Endodermal cell (in vitro differentiated cells): ENCODE measurements around the gene TMEM150A. TPM values are rescaled to one million over a fixed set of nuclear protein-coding genes. Genes with fewer than 3 reads are reported as not detected.

Source experiments
- DNase-seq: peaks from one replicate; pipeline ENCODE4 v3.0.0-alpha.2; 2017
- H3K27ac ChIP-seq: 2 replicates; pipeline ENCODE4 v1.5.1; 2013; ENCODE audit warnings: mild to moderate bottlenecking, low read depth, low read length, moderate library complexity
- H3K27me3 ChIP-seq: 2 replicates; pipeline ENCODE4 v1.6.1; 2013; ENCODE audit warnings: mild to moderate bottlenecking, low read length, moderate library complexity; ENCODE audit not compliant: insufficient read depth, control insufficient read depth, poor library complexity, severe bottlenecking
- H3K36me3 ChIP-seq: 2 replicates; pipeline ENCODE4 v1.7.0; 2013; ENCODE audit warnings: mild to moderate bottlenecking, low read length, moderate library complexity; ENCODE audit not compliant: control insufficient read depth, insufficient read depth
- H3K4me1 ChIP-seq: one replicate; pipeline ENCODE4 v1.7.0; 2013; ENCODE audit warnings: low read length; ENCODE audit not compliant: control insufficient read depth, insufficient read depth
- H3K4me3 ChIP-seq: 2 replicates; pipeline ENCODE4 v1.5.1; 2013; ENCODE audit warnings: mild to moderate bottlenecking, low read length, moderate library complexity
- H3K9ac ChIP-seq: 2 replicates; pipeline ENCODE4 v1.6.1; 2013; ENCODE audit warnings: mild to moderate bottlenecking, low read length, moderate library complexity; ENCODE audit not compliant: poor library complexity, severe bottlenecking; ENCODE audit errors: extremely low read depth
- H3K9me3 ChIP-seq: 2 replicates; pipeline ENCODE4 v1.6.1; 2013; ENCODE audit warnings: mild to moderate bottlenecking, low read length, moderate library complexity; ENCODE audit not compliant: control insufficient read depth
- H3K27ac Mint-ChIP-seq: 2 replicates; pipeline ENCODE4 v1.8.0; 2020; ENCODE audit warnings: mixed read lengths
- H3K27me3 Mint-ChIP-seq: 2 replicates; pipeline ENCODE4 v1.8.0; 2021; ENCODE audit warnings: mild to moderate bottlenecking, mixed read lengths; ENCODE audit not compliant: insufficient read depth
- H3K36me3 Mint-ChIP-seq: 2 replicates; pipeline ENCODE4 v1.8.0; 2020; ENCODE audit warnings: low read depth, mixed read lengths
- H3K4me1 Mint-ChIP-seq: 2 replicates; pipeline ENCODE4 v1.8.0; 2020; ENCODE audit warnings: mixed read lengths
- H3K4me3 Mint-ChIP-seq: 2 replicates; pipeline ENCODE4 v1.8.0; 2020; ENCODE audit warnings: mild to moderate bottlenecking, moderate library complexity, mixed read lengths
- H3K9me3 Mint-ChIP-seq: 2 replicates; pipeline ENCODE4 v1.8.0; 2020; ENCODE audit warnings: mild to moderate bottlenecking, mixed read lengths
- CTCF ChIP-seq: fragments of 200-600 bp; sonication (generic); conservative IDR thresholded peaks from 2 replicates; pipeline ENCODE4 v1.5.0; 2021; ENCODE audit warnings: antibody characterized with exemption, mild to moderate bottlenecking
- WGBS, 2 experiments: methylation state at CpG; one replicate each; pipeline versions ENCODE4 v1.1.5 to v1.1.7; 2013; ENCODE audit warnings: missing lambda C conversion rate in 2 of 2, mixed read lengths in 1 of 2; ENCODE audit not compliant: insufficient coverage in 1 of 2, insufficient read length in 1 of 2; 5-methylcytosine and 5-hydroxymethylcytosine counted together
- total RNA-seq, 2 donors: library from RNA; stranded (reverse); fragmentation: NEBNext Ultra II Directional in 1 of 2; extraction: Animal tissue kit (Norgen Biotek cat#: 25700) in 1 of 2; gene quantifications; 2 replicates in 1 of 2; 3 replicates in 1 of 2; pipeline ENCODE4 v1.2.1, GENCODE V29; 2021

TMEM150A gene
- total RNA-seq, 2 donors from 2014 or later: 23.8 to 32.2 TPM

GRCh38 chr2:85596026-85596333 lies 6.5 kb downstream of the TMEM150A start:
- Mint-ChIP-seq H3K9me3 (no peaks in the 10 kb centered on the region), H3K27me3 (no peaks in the 10 kb centered on the region), H3K27ac (peak overlapping the region; percentile 95), H3K4me1 (peaks cover 21% of the 10 kb centered on the region), H3K36me3 (peaks cover 26% of the 10 kb centered on the region), H3K4me3 (peak overlapping the region; percentile 99)
- Histone ChIP-seq H3K27me3 (no peaks in the 10 kb centered on the region), H3K4me1 (peaks cover 8% of the 10 kb centered on the region), H3K9ac (peak overlapping the region; percentile 75), H3K9me3 (no peaks in the 10 kb centered on the region), H3K27ac (no peak overlapping the region), H3K4me3 (peak overlapping the region; percentile 91), H3K36me3 (peaks cover 30% of the 10 kb centered on the region)
- 9 to 21% methylated on average over 5 to 10 of the region's 10 CpGs for WGBS, 2 experiments
- DNase-seq: no peak
- no peak for TF ChIP-seq CTCF

GRCh38 chr2:85595301-85596025 lies 7.0 kb downstream of the TMEM150A start, which contains the start of gene RNF181:
Gene RNF181 (plus strand): TSS chr2:85595745. CDS start chr2:85595764, 19 bp downstream.
- Histone ChIP-seq H3K27me3 (no peaks in the 10 kb centered on the region), H3K9me3 (no peaks in the 10 kb centered on the region), H3K27ac (peak within 1 kb of the TSS; percentile 65), H3K4me1 (peaks cover 8% of the 10 kb centered on the region), H3K9ac (peak within 1 kb of the TSS; percentile 75), H3K36me3 (peaks cover 30% of the 10 kb centered on the region), H3K4me3 (peak within 1 kb of the TSS; percentile 91)
- 0% methylated on average over 40 to 47 of the region's 47 CpGs for WGBS, 2 experiments
- peak within 1 kb of the TSS; percentile 95 for H3K27ac Mint-ChIP-seq
- H3K36me3 Mint-ChIP-seq: peaks cover 26% of the 10 kb centered on the region
- H3K4me3 Mint-ChIP-seq: peak within 1 kb of the TSS; percentile 99
- no peak for TF ChIP-seq CTCF
- H3K27me3 Mint-ChIP-seq: no peaks in the 10 kb centered on the region
- peaks cover 26% of the 10 kb centered on the region for H3K4me1 Mint-ChIP-seq
- no peaks in the 10 kb centered on the region for H3K9me3 Mint-ChIP-seq
- peak; percentile 99 for DNase-seq

GRCh38 chr2:85594715-85595300 lies 7.7 kb downstream of the TMEM150A start:
- peak overlapping the region; percentile 65 for H3K27ac ChIP-seq
- 30 to 32% methylated on average over 9 to 13 of the region's 13 CpGs for WGBS, 2 experiments
- H3K36me3 ChIP-seq: peaks cover 30% of the 10 kb centered on the region
- no peaks in the 10 kb centered on the region for H3K27me3 ChIP-seq
- Mint-ChIP-seq H3K4me1 (peaks cover 32% of the 10 kb centered on the region), H3K27ac (peak overlapping the region; percentile 95), H3K36me3 (peaks cover 26% of the 10 kb centered on the region), H3K4me3 (peak overlapping the region; percentile 99), H3K9me3 (no peaks in the 10 kb centered on the region), H3K27me3 (no peaks in the 10 kb centered on the region)
- peak overlapping the region; percentile 91 for H3K4me3 ChIP-seq
- no peak for DNase-seq
- TF ChIP-seq CTCF: no peak
- no peaks in the 10 kb centered on the region for H3K9me3 ChIP-seq
- H3K4me1 ChIP-seq: peaks cover 11% of the 10 kb centered on the region
- peak overlapping the region; percentile 75 for H3K9ac ChIP-seq
